GM23248 (cell line): ENCODE results near the gene NDST4.

Experiments used
- EZH2 ChIP-seq: fragments of 200-600 bp; sonication (generic); IDR thresholded peaks from 2 replicates; pipeline ENCODE4 v1.6.1; 2018; ENCODE audit warnings: antibody characterized with exemption, mild to moderate bottlenecking; ENCODE audit not compliant: insufficient read depth, poor library complexity, severe bottlenecking
- EZH2phosphoT487 ChIP-seq: fragments of 200-600 bp; sonication (generic); IDR thresholded peaks from 2 replicates; pipeline ENCODE4 v1.6.1; 2018; ENCODE audit warnings: antibody characterized with exemption, moderate library complexity, mild to moderate bottlenecking, low read depth; ENCODE audit not compliant: insufficient read depth

GRCh38 chr4:114890773-114891172, 222.6 kb downstream of the NDST4 start:
- TF ChIP-seq EZH2phosphoT487 (no peak), EZH2 (no peak)
